ENCODE results near the gene EIF4H. TPM values are rescaled to one million over a fixed set of nuclear protein-coding genes. Genes with fewer than 3 reads are reported as not detected.
"Not testable (repeated sequence)": the region's sequence is repeated elsewhere in the genome, so short reads cannot be mapped to it uniquely, and the experiment has no call there.

Gene EIF4H
- total and polyA plus RNA-seq, 5 experiments from 2014 or later: 217 to 239 (median 221) TPM

DNA sequence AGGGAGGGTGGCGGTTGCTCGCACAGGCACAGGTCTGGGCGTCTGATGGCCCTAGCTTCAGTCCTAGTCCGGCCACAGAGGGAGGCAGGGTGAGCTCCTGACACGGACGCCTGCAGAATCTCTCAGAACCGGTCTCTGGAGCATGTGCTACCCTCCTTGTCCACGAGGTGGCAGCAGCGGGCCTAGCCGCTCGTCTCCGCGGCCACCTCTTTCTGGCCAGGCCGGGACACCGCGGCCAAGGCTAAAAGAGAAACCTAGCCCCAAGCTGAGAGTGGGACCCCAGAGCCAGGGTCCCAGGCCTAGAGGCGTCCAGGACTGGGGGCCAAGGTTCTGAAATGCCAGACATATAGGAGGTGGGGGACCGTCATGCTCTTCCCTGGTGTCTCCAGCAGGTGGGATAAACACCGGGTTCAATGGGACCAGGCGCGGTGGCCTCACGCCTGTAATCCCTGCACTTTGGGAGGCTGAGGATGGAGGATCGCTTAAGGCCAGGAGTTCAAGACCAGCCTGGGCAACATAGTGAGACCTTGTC, 32.5 kb downstream of the EIF4H start:
- H3K4me3 Mint-ChIP-seq: peak overlapping the region in 7 of 10 donors; percentile 43 to 66 (median 52)
- H3K4me1 Mint-ChIP-seq: peaks cover 12 to 38% (median 31%) of the 10 kb centered on the region in 4 donors
- DNase-seq: peak; percentile 47 to 87 (median 77)
- POLR2A ChIA-PET: interaction anchor here (1.7 kb wide), 1 partner anchor 33 kb away, joined by 6 read pairs; the partner anchor contains the start of gene EIF4H
- H3K36me3 Mint-ChIP-seq: no peaks in the 10 kb centered on the region
- peak overlapping the region in 3 of 10 donors; percentile 5 to 64 (median 33) for H3K27ac Mint-ChIP-seq
- ATAC-seq: peak; percentile 76 to 79
- H3K9me3 Mint-ChIP-seq: no peaks in the 10 kb centered on the region
- peaks cover 0 to 12% (median 9%) of the 10 kb centered on the region in 5 donors for H3K27me3 Mint-ChIP-seq

DNA sequence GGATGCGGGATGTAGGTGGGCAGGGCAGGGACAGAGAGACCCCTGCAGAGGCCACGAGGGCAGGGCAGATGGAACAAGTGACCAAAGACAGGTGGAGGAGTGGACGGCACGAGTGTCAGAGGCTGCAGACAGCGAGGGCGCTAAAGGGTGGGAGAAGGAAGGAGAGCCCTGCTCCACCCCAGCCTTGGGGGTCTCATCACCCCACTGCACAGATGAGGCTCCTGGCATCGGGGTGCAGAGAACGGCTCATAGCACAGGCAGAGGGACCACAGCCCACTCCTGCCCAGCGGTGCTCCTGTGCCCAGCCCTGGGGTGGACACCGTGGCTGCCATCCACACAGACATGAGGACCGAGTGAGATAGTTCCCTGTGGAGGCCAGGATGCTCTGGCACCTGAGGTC, 33.4 kb downstream of the EIF4H start:
- Mint-ChIP-seq H3K4me3 (peak overlapping the region in 5 of 10 donors; percentile 4 to 52 (median 19)), H3K4me1 (peaks cover 12 to 39% (median 30%) of the 10 kb centered on the region in 4 donors)
- POLR2A ChIA-PET: no interaction called here

DNA sequence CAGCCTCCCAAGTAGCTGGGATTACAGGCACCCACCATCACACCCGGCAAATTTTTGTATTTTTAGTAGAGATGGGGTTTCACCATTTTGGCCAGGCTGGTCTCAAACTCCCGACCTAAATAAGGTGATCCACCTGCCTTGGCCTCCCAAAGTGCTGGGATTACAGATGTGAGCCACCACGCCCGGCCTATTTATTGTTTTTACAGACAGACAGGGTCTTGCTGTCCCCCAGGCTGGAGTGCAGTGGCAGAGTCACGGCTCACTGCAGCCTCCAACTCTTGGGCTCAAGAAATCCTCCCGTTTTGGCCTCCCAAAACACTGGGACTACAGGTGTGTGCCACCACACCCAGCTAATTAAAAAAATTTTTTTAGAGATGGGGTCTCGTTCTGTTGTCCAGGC, 34.1 kb downstream of the EIF4H start:
- H3K36me3 Mint-ChIP-seq, H3K4me3 Mint-ChIP-seq, POLR2A ChIA-PET, ATAC-seq, H3K27ac Mint-ChIP-seq, H3K9me3 Mint-ChIP-seq: not testable (repeated sequence)
- H3K4me1 Mint-ChIP-seq: peaks cover 10 to 35% (median 27%) of the 10 kb centered on the region in 4 donors
- DNase-seq: peak in 1 of 10 donors; percentile 47
- peaks cover 0 to 12% (median 9%) of the 10 kb centered on the region in 5 donors for H3K27me3 Mint-ChIP-seq

More for the DNA sequence above, 33.4 kb downstream of the EIF4H start:
- peak in 1 of 10 donors; percentile 41 for DNase-seq
- Mint-ChIP-seq H3K9me3 (no peaks in the 10 kb centered on the region), H3K36me3 (no peaks in the 10 kb centered on the region), H3K27ac (peak overlapping the region in 2 of 10 donors; percentile 48 to 64), H3K27me3 (peaks cover 0 to 12% (median 9%) of the 10 kb centered on the region in 5 donors)
- no peak for ATAC-seq

DNA sequence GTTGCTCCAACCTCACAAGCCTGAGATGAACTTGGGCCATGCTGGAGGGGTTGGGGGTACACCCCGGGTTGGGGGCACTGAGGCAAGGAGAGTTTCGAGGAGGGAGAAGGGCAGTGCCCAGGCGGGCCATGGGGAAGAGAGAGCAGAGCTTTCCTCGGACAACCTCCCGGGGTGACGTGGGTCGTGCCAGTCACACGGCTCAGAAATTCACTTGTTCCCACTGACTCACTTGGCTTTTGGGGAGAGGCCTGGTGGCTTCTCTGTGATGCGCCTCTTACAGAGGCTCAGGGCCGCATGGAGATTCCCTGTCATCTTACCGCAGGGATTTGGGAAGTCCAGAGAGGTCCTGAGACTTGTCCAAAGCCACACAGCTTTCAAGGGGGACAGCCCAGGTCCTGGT, 38.5 kb downstream of the EIF4H start:
- Mint-ChIP-seq H3K27ac (peak overlapping the region in 2 of 10 donors; percentile 37 to 43), H3K36me3 (no peaks in the 10 kb centered on the region), H3K4me3 (no peak overlapping the region), H3K27me3 (peaks cover 0 to 4% (median 4%) of the 10 kb centered on the region in 5 donors), H3K9me3 (no peaks in the 10 kb centered on the region), H3K4me1 (peaks cover 8 to 44% (median 20%) of the 10 kb centered on the region in 4 donors)
- peak in 1 of 10 donors; percentile 64 for DNase-seq
- POLR2A ChIA-PET: no interaction called here
- no peak for ATAC-seq

DNA sequence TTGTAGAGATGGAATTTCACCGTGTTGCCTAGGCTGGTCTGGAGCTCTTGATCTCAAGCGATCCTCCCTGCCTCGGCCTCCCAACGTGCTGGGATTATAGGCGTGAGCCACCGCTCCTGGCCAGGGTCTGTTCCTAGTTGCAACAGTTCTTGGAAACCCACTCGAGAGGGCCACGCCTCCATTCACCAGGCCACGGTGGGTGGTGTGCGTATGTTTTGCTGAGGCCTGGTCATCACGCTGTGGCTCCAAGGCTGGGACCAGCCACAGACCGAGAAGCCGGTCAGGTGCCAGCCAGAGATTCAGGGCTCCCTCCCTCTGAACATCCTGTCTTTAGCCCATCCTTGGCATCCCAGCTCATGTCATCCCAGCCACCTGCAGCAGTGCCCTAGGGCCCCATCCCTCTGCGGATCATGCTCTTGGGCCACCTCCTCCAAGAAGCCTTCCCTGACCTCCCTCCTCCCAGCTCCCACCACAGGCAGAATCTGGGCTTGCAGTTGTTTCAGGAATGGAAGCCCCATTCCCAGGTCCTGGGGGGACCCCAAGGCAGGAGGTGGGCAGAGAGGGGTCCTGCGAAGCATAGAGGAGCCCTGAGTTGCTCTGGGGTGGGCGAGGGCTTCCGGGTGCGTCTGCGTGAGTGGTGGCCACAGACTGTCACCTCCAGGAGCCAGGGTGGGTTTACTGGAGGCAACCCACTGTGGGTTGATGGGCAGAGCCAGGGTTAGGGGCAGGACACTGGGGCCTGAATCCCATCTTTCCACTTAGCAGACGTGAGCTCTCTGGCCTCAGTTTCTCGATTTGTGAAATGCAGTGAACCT, 40.9 kb downstream of the EIF4H start:
- ATAC-seq: no peak
- Mint-ChIP-seq H3K4me3 (peak overlapping the region in 1 of 10 donors; percentile 30), H3K36me3 (no peaks in the 10 kb centered on the region), H3K27me3 (no peaks in the 10 kb centered on the region), H3K27ac (peak overlapping the region in 2 of 10 donors; percentile 24 to 61), H3K4me1 (peaks cover 8 to 41% (median 20%) of the 10 kb centered on the region in 4 donors), H3K9me3 (no peaks in the 10 kb centered on the region)
- POLR2A ChIA-PET: no interaction called here
- DNase-seq: peak in 1 of 10 donors; percentile 31

DNA sequence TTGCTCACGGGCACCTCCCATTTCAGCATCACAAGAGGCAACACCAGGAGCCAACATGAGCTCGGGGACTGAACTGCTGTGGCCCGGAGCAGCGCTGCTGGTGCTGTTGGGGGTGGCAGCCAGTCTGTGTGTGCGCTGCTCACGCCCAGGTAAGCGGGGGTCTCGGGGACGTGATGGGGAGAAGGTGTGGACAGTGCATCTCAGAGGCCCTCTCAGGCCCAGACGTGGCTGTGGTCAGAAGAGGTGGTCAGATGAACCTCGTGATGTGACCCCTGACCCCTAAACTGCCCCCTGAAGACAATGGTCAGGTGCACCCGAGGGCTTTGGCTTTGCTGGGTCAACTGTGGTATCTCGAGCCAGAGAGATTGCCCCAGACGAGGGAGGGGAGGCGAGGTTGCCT, 41.8 kb downstream of the EIF4H start:
- Mint-ChIP-seq H3K4me3 (no peak overlapping the region), H3K27ac (no peak overlapping the region), H3K27me3 (no peaks in the 10 kb centered on the region), H3K9me3 (no peaks in the 10 kb centered on the region), H3K36me3 (no peaks in the 10 kb centered on the region), H3K4me1 (peaks cover 8 to 41% (median 19%) of the 10 kb centered on the region in 4 donors)
- ATAC-seq: no peak
- DNase-seq: peak in 1 of 10 donors; percentile 57
- POLR2A ChIA-PET: no interaction called here

DNA sequence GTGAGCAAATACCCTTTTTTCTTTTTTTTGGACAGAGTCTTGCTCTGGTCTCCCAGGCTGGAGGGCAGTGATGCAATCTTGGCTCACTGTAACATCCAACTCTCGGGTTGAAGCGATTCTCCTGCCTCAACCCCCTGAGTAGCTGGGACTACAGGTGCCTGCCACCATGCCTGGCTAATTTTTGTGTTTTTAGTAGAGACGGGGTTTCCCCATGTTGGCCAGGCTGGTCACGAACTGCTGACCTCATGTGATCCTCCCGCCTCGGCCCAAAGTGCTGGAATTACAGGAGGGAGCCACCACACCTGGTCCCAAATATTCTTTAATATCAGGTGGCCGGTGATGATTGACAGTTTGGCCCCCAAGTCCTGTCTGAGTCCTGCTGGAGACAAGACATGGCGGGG, 42.2 kb downstream of the EIF4H start:
- ATAC-seq (no peak), DNase-seq (no peak)
- POLR2A ChIA-PET: no interaction called here
- Mint-ChIP-seq H3K36me3 (no peaks in the 10 kb centered on the region), H3K27me3 (no peaks in the 10 kb centered on the region), H3K9me3 (no peaks in the 10 kb centered on the region), H3K4me1 (peaks cover 8 to 41% (median 19%) of the 10 kb centered on the region in 4 donors), H3K27ac (peak overlapping the region in 3 of 10 donors; percentile 15 to 75 (median 25)), H3K4me3 (peak overlapping the region in 3 of 10 donors; percentile 58 to 75 (median 64))

DNA sequence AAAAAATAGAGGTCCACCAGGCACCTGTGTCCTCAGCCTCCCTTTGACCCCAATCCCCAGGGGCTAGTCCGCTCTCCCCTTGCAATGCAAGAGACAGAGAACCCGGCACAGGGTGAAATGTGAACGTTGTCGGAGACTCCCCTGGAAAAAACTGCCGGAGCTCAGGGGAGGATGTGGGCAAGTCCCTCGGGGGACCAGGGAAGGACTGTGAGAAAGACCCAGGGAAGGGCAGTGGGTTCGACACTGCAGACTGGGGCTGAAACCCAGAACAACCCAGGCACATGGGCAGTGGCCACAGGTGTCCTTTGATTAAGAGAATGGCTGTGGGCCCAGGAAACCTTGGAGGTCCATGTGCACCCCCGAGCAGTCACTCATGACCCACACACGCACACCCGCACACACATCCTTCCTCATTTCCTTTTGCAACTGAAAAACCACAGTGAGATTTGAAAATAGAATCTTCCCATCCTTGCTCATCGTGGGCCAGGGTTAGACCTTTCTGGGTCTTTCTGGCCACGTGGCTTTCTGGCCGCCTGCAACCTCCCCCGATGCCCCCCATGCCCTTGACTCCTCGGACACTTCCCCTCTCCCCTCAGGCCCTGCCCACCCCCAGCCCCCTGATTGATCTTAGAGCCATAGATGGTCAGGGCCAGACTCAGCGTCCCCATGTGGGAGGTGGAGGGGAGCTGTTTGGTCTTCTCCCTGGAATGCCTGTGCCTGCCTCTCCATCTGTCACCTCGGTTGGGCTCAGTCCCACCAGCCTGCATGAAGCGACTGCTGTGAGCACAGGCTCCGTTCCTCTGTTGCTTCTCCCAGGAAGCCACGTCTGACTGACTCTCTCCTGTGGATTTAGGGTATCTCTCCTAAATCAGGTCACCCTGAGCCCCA, 43.5 kb downstream of the EIF4H start:
- Mint-ChIP-seq H3K4me1 (peaks cover 10 to 38% (median 19%) of the 10 kb centered on the region in 4 donors), H3K27me3 (no peaks in the 10 kb centered on the region), H3K4me3 (peak overlapping the region in 9 of 10 donors; percentile 14 to 68 (median 48)), H3K9me3 (no peaks in the 10 kb centered on the region), H3K36me3 (no peaks in the 10 kb centered on the region), H3K27ac (peak overlapping the region in 5 of 10 donors; percentile 25 to 74 (median 47))
- POLR2A ChIA-PET: no interaction called here
- DNase-seq (peak in 2 of 10 donors; percentile 21 to 56), ATAC-seq (peak; percentile 46 to 57)

DNA sequence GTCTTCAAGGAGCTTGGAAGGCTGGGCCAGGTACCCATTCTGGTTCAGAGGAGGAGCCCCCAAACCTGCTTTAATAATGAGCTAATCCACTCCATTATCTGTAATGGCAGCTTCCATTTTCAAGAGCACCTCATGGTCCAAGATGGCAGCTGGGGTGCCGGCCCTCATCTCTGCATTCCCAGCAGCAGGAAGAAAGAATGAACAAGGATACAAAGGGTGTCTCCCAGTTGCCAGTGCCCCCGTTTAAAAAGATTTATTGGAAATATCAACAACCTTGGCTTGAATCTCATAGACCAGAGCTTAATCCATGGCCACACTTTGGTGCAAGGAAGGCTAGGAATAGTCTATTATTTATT, 44.2 kb downstream of the EIF4H start:
- ATAC-seq: no peak
- peak in 1 of 10 donors; percentile 4 for DNase-seq
- Mint-ChIP-seq H3K27me3 (no peaks in the 10 kb centered on the region), H3K27ac (peak overlapping the region in 2 of 10 donors; percentile 47 to 74), H3K36me3 (no peaks in the 10 kb centered on the region), H3K9me3 (no peaks in the 10 kb centered on the region), H3K4me1 (peaks cover 10 to 36% (median 19%) of the 10 kb centered on the region in 4 donors), H3K4me3 (peak overlapping the region in 9 of 10 donors; percentile 14 to 68 (median 48))
- POLR2A ChIA-PET: no interaction called here

DNA sequence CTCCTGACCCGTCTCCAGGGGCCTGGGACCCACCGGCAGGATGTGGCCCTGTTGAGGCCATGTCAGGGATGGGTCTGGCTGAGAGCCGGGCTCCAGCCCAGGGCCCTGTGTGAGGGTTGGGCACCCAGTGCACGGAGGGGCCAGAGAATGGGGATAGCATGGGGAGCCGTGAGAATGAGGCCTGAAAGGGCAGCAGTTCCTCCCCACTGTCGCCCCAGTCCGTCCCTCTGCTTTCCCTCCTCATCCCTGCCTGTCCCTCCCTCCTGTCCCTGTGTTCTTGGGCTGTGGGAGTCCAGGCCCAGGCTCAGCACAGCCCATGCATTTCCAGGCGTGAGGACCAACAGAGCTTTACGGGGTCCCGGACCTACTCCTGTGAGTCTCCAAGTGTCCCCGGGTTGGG, 45.3 kb downstream of the EIF4H start:
- ATAC-seq (no peak), DNase-seq (peak in 1 of 10 donors; percentile 45)
- Mint-ChIP-seq H3K9me3 (no peaks in the 10 kb centered on the region), H3K4me1 (peaks cover 10 to 36% (median 19%) of the 10 kb centered on the region in 4 donors), H3K27me3 (no peaks in the 10 kb centered on the region), H3K36me3 (no peaks in the 10 kb centered on the region), H3K4me3 (no peak overlapping the region), H3K27ac (no peak overlapping the region)
- POLR2A ChIA-PET: no interaction called here

DNA sequence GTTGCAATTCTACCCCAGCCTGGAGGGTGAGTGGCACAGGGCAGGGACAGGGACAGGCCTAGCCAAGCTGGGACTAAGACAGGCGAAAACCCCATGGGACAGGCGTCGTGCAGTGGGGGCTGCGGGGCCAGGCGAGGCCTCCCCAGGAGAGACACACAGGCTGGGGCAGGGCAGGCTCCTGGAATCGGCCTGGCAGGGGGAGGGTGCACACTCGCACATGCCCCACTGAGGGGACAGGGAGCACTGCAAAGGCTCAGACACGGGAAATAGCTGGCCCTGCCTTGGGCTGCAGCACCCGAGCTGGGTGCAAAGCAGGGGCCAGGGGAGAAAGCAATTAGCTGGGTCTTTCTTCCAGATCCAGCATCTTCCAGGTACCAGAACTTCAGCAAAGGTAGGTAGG, 46.1 kb downstream of the EIF4H start:
- H3K4me1 Mint-ChIP-seq: peaks cover 10 to 34% (median 19%) of the 10 kb centered on the region in 4 donors
- H3K27ac Mint-ChIP-seq: peak overlapping the region in 1 of 10 donors; percentile 55
- POLR2A ChIA-PET: no interaction called here
- no peaks in the 10 kb centered on the region for H3K9me3 Mint-ChIP-seq
- H3K4me3 Mint-ChIP-seq: no peak overlapping the region
- no peak for DNase-seq
- H3K36me3 Mint-ChIP-seq: no peaks in the 10 kb centered on the region
- H3K27me3 Mint-ChIP-seq: no peaks in the 10 kb centered on the region
- no peak for ATAC-seq

DNA sequence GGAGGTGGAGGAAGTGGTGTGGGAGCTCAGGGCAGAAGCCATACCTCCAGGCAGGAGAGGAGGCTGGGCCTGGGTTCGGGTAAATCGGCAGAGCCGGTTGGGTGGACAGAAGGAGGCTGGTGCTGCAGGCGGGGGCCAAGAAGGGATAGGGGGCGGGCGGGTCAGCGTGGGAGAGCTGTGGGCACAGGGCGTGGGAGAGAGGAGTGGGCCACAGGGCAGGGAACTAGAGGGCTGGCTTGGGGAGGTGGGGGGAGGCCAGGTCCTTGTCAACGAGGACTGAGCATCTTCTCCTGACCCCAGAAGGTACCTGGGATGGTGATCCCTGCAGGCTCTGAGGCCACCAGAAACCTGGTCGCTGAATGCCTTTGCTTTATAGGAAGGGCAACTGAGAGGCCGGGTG, 47.6 kb downstream of the EIF4H start:
- Mint-ChIP-seq H3K27me3 (no peaks in the 10 kb centered on the region), H3K4me3 (no peak overlapping the region), H3K36me3 (peaks cover 0 to 4% (median 0%) of the 10 kb centered on the region in 3 donors), H3K27ac (no peak overlapping the region), H3K4me1 (peaks cover 13 to 30% (median 18%) of the 10 kb centered on the region in 4 donors), H3K9me3 (no peaks in the 10 kb centered on the region)
- POLR2A ChIA-PET: no interaction called here
- ATAC-seq: no peak
- no peak for DNase-seq

Measured in naive thymus-derived CD8-positive, alpha-beta T cell (primary cell).